AG04449 (cell line): ENCODE results near the gene SLC9A1.

Source experiments
- CTCF ChIA-PET: fragments of 350-600 bp; formaldehyde crosslinking; extraction: SDS; loops from one replicate; lab custom pipeline; 2021; ENCODE audit warnings: antibody characterized with exemption; lab: Yijun Ruan, JAX
- POLR2A ChIA-PET: fragments of 400-600, 350-600 bp; formaldehyde crosslinking; extraction: SDS; loops from one replicate; lab custom pipeline; 2020; ENCODE audit warnings: antibody characterized with exemption, inconsistent platforms; lab: Yijun Ruan, JAX
- DNase-seq: peaks from one replicate; pipeline ENCODE4 v3.0.0-alpha.2; 2010; ENCODE audit warnings: low read depth, low spot score
- H3K4me3 ChIP-seq: 2 replicates; pipeline ENCODE4 v1.5.1; 2011; ENCODE audit warnings: low read depth, mild to moderate bottlenecking, control low read depth, low read length
- TF ChIP-seq, protein P1 (sequence below): IDR thresholded peaks from one replicate; pipeline ENCODE4 v1.5.1; 2011; ENCODE audit warnings: mild to moderate bottlenecking, moderate library complexity, low read length, control low read depth, inconsistent platforms; ENCODE audit not compliant: insufficient read depth; ENCODE audit errors: missing control alignments

SLC9A1 gene

GRCh38 chr1:27098431-27099134 lies 56.3 kb downstream of the SLC9A1 start:
- ChIA-PET CTCF (interaction anchor here (0.7 to 23.9 kb wide), 24 partner anchors 9 to 259 kb away, joined by 3 to 903 read pairs (median 6); partner anchors contain the start of genes TENT5B and TRNP1), POLR2A (interaction anchor here (1.8 to 2.4 kb wide), 2 partner anchors 53 to 105 kb away, joined by 3 to 4 read pairs; partner anchors contain the start of gene TRNP1)
- no peak for DNase-seq
- no peak overlapping the region for H3K4me3 ChIP-seq
- TF ChIP-seq, protein P1, sequence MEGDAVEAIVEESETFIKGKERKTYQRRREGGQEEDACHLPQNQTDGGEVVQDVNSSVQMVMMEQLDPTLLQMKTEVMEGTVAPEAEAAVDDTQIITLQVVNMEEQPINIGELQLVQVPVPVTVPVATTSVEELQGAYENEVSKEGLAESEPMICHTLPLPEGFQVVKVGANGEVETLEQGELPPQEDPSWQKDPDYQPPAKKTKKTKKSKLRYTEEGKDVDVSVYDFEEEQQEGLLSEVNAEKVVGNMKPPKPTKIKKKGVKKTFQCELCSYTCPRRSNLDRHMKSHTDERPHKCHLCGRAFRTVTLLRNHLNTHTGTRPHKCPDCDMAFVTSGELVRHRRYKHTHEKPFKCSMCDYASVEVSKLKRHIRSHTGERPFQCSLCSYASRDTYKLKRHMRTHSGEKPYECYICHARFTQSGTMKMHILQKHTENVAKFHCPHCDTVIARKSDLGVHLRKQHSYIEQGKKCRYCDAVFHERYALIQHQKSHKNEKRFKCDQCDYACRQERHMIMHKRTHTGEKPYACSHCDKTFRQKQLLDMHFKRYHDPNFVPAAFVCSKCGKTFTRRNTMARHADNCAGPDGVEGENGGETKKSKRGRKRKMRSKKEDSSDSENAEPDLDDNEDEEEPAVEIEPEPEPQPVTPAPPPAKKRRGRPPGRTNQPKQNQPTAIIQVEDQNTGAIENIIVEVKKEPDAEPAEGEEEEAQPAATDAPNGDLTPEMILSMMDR = no peak

- DNase-seq = peak; percentile 12
- ChIA-PET POLR2A (interaction anchor here (1.4 to 1.8 kb wide), 2 partner anchors 51 to 53 kb away, joined by 3 to 4 read pairs; no protein-coding TSS in a partner anchor), CTCF (interaction anchor here (0.5 to 23.9 kb wide), 39 partner anchors 8 to 298 kb away, joined by 3 to 903 read pairs (median 4); partner anchors contain the start of genes TENT5B and TRNP1)
- no peak overlapping the region for H3K4me3 ChIP-seq
- TF ChIP-seq, protein P1 = peak; percentile 97
Observed at GRCh38 chr1:27097484-27097917, 57.4 kb downstream of the SLC9A1 start.

GRCh38 chr1:27095576-27095975 lies 59.3 kb downstream of the SLC9A1 start:
- no peak overlapping the region for H3K4me3 ChIP-seq
- no peak for DNase-seq
- TF ChIP-seq, protein P1 = no peak
- ChIA-PET CTCF (interaction anchor here (0.9 to 23.9 kb wide), 10 partner anchors 8 to 203 kb away, joined by 3 to 903 read pairs (median 73); partner anchors contain the start of gene TRNP1), POLR2A (no interaction called here)

GRCh38 chr1:27092888-27093287 lies 62.0 kb downstream of the SLC9A1 start:
- ChIA-PET POLR2A (no interaction called here), CTCF (interaction anchor here (1.0 to 23.9 kb wide), 6 partner anchors 10 to 190 kb away, joined by 3 to 903 read pairs (median 62); no protein-coding TSS in a partner anchor)
- TF ChIP-seq, protein P1 = no peak
- DNase-seq = no peak
- H3K4me3 ChIP-seq = no peak overlapping the region

DNA sequence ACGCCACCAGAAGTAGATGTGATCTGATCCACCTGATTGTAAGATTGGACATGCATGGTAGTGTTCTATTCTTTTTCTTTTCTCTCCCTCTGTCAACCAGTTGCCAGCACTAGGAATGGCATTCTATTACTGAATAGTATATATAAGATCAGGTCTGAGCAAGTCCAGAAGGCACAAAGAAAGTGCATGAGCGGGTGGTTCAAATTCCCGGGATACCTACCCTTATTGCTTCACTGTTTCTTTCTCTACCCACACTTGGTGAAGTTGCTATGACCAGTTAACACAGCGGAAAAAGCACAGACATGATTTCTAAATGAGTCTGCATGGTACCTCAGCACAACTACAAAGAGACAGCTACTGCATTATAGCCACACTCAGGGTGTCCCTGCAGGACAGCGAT lies 64.0 kb downstream of the SLC9A1 start:
- TF ChIP-seq, protein P1 = no peak
- DNase-seq = no peak
- ChIA-PET CTCF (interaction anchor here (3.1 to 23.9 kb wide), 3 partner anchors 10 to 192 kb away, joined by 9 to 903 read pairs (median 408); no protein-coding TSS in a partner anchor), POLR2A (no interaction called here)
- no peak overlapping the region for H3K4me3 ChIP-seq
